OCI-LY1 (cell line): ENCODE results near the gene ACTR3.

Source experiments
- H2AFZ ChIP-seq: fragments of 200-600 bp; sonication (generic), shearing (Covaris generic); 2 replicates; pipeline ENCODE4 v1.6.0; 2014; ENCODE audit warnings: antibody characterized with exemption, mild to moderate bottlenecking, low read length
- H3F3A ChIP-seq: fragments of 200-600 bp; sonication (generic), shearing (Covaris generic); 2 replicates; pipeline ENCODE4 v1.6.0; 2014; ENCODE audit warnings: mild to moderate bottlenecking, antibody characterized with exemption, low read length, moderate library complexity; ENCODE audit not compliant: insufficient read depth
- H3K27ac ChIP-seq: fragments of 200-600 bp; sonication (generic); 2 replicates; pipeline ENCODE4 v1.5.1; 2014; ENCODE audit warnings: low read length, mixed run types, mild to moderate bottlenecking, low read depth; ENCODE audit not compliant: poor library complexity, severe bottlenecking
- H3K27me3 ChIP-seq: fragments of 200-600 bp; sonication (generic); 2 replicates; pipeline ENCODE4 v1.6.0; 2014; ENCODE audit warnings: antibody characterized with exemption, mild to moderate bottlenecking, low read length, moderate library complexity; ENCODE audit not compliant: insufficient read depth
- H3K36me3 ChIP-seq: fragments of 200-600 bp; sonication (generic); 2 replicates; pipeline ENCODE4 v1.6.1; 2014; ENCODE audit warnings: mild to moderate bottlenecking, antibody characterized with exemption, low read length, moderate library complexity, mixed read lengths; ENCODE audit not compliant: insufficient read depth
- H3K4me1 ChIP-seq: fragments of 200-600 bp; sonication (generic); 2 replicates; pipeline ENCODE4 v1.5.1; 2014; ENCODE audit warnings: mild to moderate bottlenecking, low read length, moderate library complexity; ENCODE audit not compliant: insufficient read depth, severe bottlenecking
- H3K4me2 ChIP-seq: fragments of 200-600 bp; sonication (generic), shearing (Covaris generic); 2 replicates; pipeline ENCODE4 v1.6.1; 2014; ENCODE audit warnings: low read length
- H3K4me3 ChIP-seq: fragments of 200-600 bp; sonication (generic); 2 replicates; pipeline ENCODE4 v1.5.1; 2014; ENCODE audit warnings: low read length, low read depth, mild to moderate bottlenecking, mixed read lengths; ENCODE audit not compliant: poor library complexity, severe bottlenecking
- H3K79me2 ChIP-seq: fragments of 200-600 bp; shearing (Covaris generic); 2 replicates; pipeline ENCODE4 v1.6.1; 2016; ENCODE audit warnings: mixed run types, low read length, mixed read lengths; ENCODE audit not compliant: insufficient read depth
- H3K9ac ChIP-seq: fragments of 200-600 bp; sonication (generic), shearing (Covaris generic); 2 replicates; pipeline ENCODE4 v1.6.1; 2014; ENCODE audit warnings: mild to moderate bottlenecking, low read length, mixed read lengths
- H3K9me2 ChIP-seq: fragments of 200-600 bp; sonication (generic), shearing (Covaris generic); 2 replicates; pipeline ENCODE4 v1.6.1; 2014; ENCODE audit warnings: low read depth, mild to moderate bottlenecking, low read length, mixed read lengths
- H3K9me3 ChIP-seq: fragments of 200-600 bp; shearing (Covaris generic); 2 replicates; pipeline ENCODE4 v1.6.1; 2014; ENCODE audit warnings: low read length, mixed read lengths
- H4K20me1 ChIP-seq: fragments of 200-600 bp; sonication (generic), shearing (Covaris generic); 2 replicates; pipeline ENCODE4 v1.6.0; 2016; ENCODE audit warnings: mild to moderate bottlenecking, low read length; ENCODE audit not compliant: insufficient read depth
- EZH2 ChIP-seq: fragments of 200-600 bp; sonication (generic), shearing (Covaris generic); IDR thresholded peaks from 2 replicates; pipeline ENCODE4 v1.8.0; 2017; ENCODE audit warnings: borderline replicate concordance, mixed run types, mild to moderate bottlenecking, antibody characterized with exemption, low read length, moderate library complexity, mixed read lengths
- TF ChIP-seq, protein P1 (sequence below): fragments of 200-600 bp; sonication (generic), shearing (Covaris generic); IDR thresholded peaks from 2 replicates; pipeline ENCODE4 v1.5.1; 2017; ENCODE audit warnings: mild to moderate bottlenecking, antibody characterized with exemption, low read length, moderate library complexity, mixed read lengths

The ACTR3 gene

GRCh38 chr2:113875135-113875534 is 14.8 kb upstream of the ACTR3 start:
- H3K4me1 ChIP-seq: peaks cover 67% of the 10 kb centered on the region
- no peaks in the 10 kb centered on the region for H3K27me3 ChIP-seq
- no peak overlapping the region for H2AFZ ChIP-seq
- H3K9ac ChIP-seq: no peak overlapping the region
- no peaks in the 10 kb centered on the region for H4K20me1 ChIP-seq
- no peak overlapping the region for H3K27ac ChIP-seq
- H3K4me2 ChIP-seq: no peak overlapping the region
- H3K9me2 ChIP-seq: no peaks in the 10 kb centered on the region
- H3K9me3 ChIP-seq: no peaks in the 10 kb centered on the region
- TF ChIP-seq EZH2: no peak
- TF ChIP-seq, protein P1, sequence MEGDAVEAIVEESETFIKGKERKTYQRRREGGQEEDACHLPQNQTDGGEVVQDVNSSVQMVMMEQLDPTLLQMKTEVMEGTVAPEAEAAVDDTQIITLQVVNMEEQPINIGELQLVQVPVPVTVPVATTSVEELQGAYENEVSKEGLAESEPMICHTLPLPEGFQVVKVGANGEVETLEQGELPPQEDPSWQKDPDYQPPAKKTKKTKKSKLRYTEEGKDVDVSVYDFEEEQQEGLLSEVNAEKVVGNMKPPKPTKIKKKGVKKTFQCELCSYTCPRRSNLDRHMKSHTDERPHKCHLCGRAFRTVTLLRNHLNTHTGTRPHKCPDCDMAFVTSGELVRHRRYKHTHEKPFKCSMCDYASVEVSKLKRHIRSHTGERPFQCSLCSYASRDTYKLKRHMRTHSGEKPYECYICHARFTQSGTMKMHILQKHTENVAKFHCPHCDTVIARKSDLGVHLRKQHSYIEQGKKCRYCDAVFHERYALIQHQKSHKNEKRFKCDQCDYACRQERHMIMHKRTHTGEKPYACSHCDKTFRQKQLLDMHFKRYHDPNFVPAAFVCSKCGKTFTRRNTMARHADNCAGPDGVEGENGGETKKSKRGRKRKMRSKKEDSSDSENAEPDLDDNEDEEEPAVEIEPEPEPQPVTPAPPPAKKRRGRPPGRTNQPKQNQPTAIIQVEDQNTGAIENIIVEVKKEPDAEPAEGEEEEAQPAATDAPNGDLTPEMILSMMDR: no peak; the same call in 1 of the 2 replicates
- H3F3A ChIP-seq: no peaks in the 10 kb centered on the region; the same call in 1 of the 2 replicates
- no peaks in the 10 kb centered on the region for H3K79me2 ChIP-seq
- no peak overlapping the region for H3K4me3 ChIP-seq
- H3K36me3 ChIP-seq: peaks cover 9% of the 10 kb centered on the region; the same call in 1 of the 2 replicates

DNA sequence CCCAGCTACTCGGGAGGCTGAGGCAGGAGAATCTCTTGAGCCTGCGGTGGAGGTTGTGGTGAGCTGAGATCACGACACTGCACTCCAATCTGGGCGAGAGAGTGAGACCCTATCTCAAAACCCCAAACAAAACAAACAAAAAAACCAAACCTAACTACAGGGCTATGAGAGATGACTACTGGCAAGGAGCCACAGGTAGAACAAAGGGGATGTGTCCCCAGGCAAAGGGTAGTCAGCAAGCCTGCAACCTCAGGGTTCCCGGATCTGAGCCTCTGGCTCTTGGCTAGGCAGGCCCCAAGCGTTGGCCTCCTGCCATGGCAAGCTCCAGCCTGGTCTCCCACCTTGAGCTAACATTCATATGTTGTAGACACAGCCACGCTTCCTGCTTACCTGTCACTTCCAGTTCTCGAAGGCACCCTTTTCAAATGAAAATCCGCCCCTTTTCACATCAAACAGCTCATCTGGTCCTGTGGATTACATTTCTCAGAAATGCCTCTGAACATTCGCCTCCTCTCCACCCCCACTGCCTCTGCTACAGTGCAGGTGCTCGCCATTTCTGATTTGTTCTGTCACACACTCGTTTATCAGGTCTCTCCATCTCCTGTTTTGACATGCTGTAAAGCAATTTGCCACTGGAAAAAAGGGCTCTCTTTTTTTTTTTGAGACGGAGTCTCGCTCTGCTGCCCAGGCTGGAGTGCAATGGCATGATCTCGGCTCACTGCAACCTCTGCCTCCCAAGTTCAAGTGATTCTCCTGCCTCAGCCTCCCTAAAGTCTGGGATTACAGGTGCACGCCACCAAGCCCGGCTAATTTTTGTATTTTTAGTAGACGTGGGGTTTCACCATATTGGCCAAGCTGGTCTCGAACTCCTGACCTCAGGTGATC is 13.1 kb upstream of the ACTR3 start:
- H3K4me1 ChIP-seq: peaks cover 52% of the 10 kb centered on the region
- no peak overlapping the region for H3K4me3 ChIP-seq
- H3K4me2 ChIP-seq: no peak overlapping the region
- H3K9me2 ChIP-seq: no peaks in the 10 kb centered on the region
- no peaks in the 10 kb centered on the region for H3K9me3 ChIP-seq
- no peaks in the 10 kb centered on the region for H3K79me2 ChIP-seq
- no peak overlapping the region; the same call in 1 of the 2 replicates for H3K9ac ChIP-seq
- H3F3A ChIP-seq: no peaks in the 10 kb centered on the region; the same call in 1 of the 2 replicates
- peaks cover 16% of the 10 kb centered on the region for H3K36me3 ChIP-seq
- no peaks in the 10 kb centered on the region for H4K20me1 ChIP-seq
- no peak for TF ChIP-seq EZH2
- TF ChIP-seq, protein P1: no peak
- no peak overlapping the region for H2AFZ ChIP-seq
- H3K27me3 ChIP-seq: no peaks in the 10 kb centered on the region
- peak overlapping the region; percentile 56 for H3K27ac ChIP-seq

DNA sequence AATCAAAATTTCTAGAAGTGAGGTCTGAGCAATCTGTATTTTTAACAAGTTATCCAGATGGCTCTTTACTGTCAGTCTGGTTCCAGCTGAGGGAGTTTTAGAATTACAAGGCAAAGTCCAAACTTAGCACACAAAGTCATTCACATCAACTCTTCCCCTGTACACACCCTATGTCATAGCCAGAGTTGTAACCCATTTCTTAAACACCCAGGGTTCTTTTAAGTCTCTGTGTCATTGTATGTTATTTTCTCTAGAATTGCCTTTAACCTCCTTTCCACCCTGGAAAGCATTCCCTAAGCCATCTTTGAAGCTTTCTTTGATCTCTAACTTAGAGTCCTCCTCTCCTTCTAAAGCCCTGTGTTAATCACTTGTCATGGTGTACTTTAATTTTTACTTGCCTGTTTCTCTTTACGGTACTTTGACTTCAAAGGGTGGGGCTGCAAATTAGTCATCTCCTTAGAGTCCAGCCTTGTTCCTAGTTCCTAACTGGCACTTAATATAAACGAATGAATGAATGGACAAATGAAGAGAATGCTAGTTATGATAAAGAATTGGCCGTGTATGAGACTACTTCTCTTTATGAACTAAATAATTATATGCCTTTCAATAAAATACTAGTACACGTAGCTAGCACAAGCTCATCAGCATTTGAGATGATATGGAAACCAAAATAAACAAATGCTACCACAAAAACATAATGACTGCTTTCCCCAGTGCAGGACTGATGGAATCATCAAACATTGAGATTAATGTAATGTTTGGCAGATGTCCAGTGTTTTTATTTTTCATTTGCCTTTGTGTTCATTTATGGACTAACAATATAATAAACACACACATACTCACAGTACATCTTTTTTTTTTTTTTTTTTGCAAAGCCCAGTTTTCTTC is 11.9 kb upstream of the ACTR3 start:
- Histone ChIP-seq H3K36me3 (peaks cover 26% of the 10 kb centered on the region), H3K4me3 (no peak overlapping the region), H3K27ac (peak overlapping the region; percentile 56), H3K9ac (no peak overlapping the region), H3K27me3 (no peaks in the 10 kb centered on the region), H3K4me1 (peaks cover 47% of the 10 kb centered on the region), H2AFZ (no peak overlapping the region), H3K9me3 (no peaks in the 10 kb centered on the region), H4K20me1 (no peaks in the 10 kb centered on the region), H3K9me2 (no peaks in the 10 kb centered on the region), H3K4me2 (peak overlapping the region; percentile 8; the same call in 1 of the 2 replicates), H3F3A (no peaks in the 10 kb centered on the region), H3K79me2 (no peaks in the 10 kb centered on the region)
- no peak for TF ChIP-seq EZH2
- TF ChIP-seq, protein P1: no peak
